WERI-Rb-1 (cell line): ENCODE results near the gene HPCAL4.

Source experiments
- DNase-seq: peaks from one replicate; pipeline ENCODE4 v3.0.0-alpha.2; 2020
- H3K27ac ChIP-seq: fragments of 250-450 bp; sonication (Bioruptor Pico); 2 replicates; pipeline ENCODE4 v1.5.1; 2020; ENCODE audit warnings: mild to moderate bottlenecking, moderate library complexity
- H3K27me3 ChIP-seq: fragments of 250-450 bp; sonication (Bioruptor Pico); 2 replicates; pipeline ENCODE4 v1.5.1; 2021; ENCODE audit warnings: mild to moderate bottlenecking, low read depth, moderate library complexity; ENCODE audit not compliant: insufficient read depth, severe bottlenecking
- H3K36me3 ChIP-seq: fragments of 250-450 bp; sonication (Bioruptor Pico); 2 replicates; pipeline ENCODE4 v1.5.1; 2020; ENCODE audit warnings: mild to moderate bottlenecking, moderate library complexity
- H3K4me3 ChIP-seq: 2 replicates; pipeline ENCODE4 v1.5.1; 2011; ENCODE audit warnings: low read depth, mild to moderate bottlenecking, control low read depth, low read length
- H3K9me3 ChIP-seq: fragments of 250-450 bp; sonication (Bioruptor Pico); 2 replicates; pipeline ENCODE4 v1.5.1; 2021; ENCODE audit warnings: mild to moderate bottlenecking, moderate library complexity; ENCODE audit not compliant: severe bottlenecking
- TF ChIP-seq, protein P1 (sequence below): IDR thresholded peaks from 2 replicates; pipeline ENCODE4 v1.5.1; 2011; ENCODE audit warnings: low read depth, mild to moderate bottlenecking, control low read depth, inconsistent platforms, low read length

Gene HPCAL4

DNA sequence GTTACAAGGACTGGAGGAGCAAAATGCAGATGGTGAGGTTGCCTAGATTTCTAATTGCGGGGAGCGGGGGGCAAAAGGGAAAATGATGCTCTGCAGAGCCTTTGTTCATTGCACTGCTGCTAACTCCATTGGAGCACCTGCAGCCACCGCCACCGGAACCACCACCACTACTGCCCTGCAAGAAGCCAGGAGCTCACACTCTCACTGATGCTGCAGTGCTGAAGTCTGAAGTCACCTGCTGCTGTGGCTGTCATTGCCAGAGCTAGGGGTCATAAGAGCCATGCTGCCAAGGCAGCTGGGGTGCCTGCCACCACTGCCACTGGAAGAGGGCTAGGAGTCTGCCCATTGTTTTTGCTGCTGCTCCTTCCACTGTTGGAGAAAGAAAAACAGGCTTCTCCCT lies 7.3 kb upstream of the HPCAL4 start:
- Histone ChIP-seq H3K9me3 (no peaks in the 10 kb centered on the region), H3K36me3 (no peaks in the 10 kb centered on the region), H3K27ac (no peak overlapping the region), H3K27me3 (no peaks in the 10 kb centered on the region), H3K4me3 (no peak overlapping the region)
- TF ChIP-seq, protein P1, sequence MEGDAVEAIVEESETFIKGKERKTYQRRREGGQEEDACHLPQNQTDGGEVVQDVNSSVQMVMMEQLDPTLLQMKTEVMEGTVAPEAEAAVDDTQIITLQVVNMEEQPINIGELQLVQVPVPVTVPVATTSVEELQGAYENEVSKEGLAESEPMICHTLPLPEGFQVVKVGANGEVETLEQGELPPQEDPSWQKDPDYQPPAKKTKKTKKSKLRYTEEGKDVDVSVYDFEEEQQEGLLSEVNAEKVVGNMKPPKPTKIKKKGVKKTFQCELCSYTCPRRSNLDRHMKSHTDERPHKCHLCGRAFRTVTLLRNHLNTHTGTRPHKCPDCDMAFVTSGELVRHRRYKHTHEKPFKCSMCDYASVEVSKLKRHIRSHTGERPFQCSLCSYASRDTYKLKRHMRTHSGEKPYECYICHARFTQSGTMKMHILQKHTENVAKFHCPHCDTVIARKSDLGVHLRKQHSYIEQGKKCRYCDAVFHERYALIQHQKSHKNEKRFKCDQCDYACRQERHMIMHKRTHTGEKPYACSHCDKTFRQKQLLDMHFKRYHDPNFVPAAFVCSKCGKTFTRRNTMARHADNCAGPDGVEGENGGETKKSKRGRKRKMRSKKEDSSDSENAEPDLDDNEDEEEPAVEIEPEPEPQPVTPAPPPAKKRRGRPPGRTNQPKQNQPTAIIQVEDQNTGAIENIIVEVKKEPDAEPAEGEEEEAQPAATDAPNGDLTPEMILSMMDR = no peak
- no peak for DNase-seq

DNA sequence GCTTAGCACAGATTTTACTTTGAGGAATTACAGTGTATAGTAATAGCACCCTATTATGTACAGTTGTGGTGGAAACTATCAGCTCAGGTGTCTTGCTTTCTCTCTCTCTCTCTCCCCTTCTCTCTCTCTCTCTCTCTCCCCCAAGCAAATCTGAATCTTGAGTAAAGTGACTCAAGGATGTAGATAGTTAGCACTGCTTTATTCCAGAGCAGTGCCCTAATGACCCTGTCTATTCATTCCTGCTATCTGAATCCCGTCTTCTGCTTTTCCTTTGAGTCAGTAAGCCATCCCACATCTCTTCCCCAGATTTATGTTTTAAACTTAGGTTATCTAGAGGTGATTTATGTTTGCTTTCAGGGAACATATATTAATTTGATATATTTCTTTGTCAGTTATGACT lies 5.2 kb upstream of the HPCAL4 start:
- Histone ChIP-seq H3K27me3 (peaks cover 9% of the 10 kb centered on the region), H3K4me3 (no peak overlapping the region), H3K36me3 (no peaks in the 10 kb centered on the region), H3K9me3 (no peaks in the 10 kb centered on the region), H3K27ac (no peak overlapping the region)
- TF ChIP-seq, protein P1 = no peak
- no peak for DNase-seq

DNA sequence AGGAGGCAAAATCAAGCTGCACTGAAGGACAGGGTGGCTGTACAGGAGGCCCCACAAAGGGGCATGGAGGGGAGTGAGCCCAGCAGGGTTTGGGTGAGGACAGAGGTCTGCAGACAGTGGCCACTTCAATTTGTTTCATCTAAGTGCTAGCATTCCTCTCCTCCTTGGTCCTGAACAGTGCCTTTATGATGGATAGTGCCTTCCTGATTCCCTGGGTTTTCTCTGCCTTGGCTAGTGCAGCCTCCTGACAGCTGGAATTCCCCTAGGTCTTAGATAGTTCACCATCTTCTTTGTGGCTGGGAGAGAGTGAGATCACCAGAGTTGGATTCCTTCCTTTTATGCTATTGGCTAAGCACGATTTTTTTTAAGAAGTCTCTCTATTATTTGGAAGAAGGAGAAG lies 3.8 kb upstream of the HPCAL4 start:
- Histone ChIP-seq H3K27ac (no peak overlapping the region), H3K4me3 (no peak overlapping the region), H3K36me3 (no peaks in the 10 kb centered on the region), H3K27me3 (peaks cover 14% of the 10 kb centered on the region), H3K9me3 (no peaks in the 10 kb centered on the region)
- TF ChIP-seq, protein P1 = no peak
- DNase-seq = no peak

DNA sequence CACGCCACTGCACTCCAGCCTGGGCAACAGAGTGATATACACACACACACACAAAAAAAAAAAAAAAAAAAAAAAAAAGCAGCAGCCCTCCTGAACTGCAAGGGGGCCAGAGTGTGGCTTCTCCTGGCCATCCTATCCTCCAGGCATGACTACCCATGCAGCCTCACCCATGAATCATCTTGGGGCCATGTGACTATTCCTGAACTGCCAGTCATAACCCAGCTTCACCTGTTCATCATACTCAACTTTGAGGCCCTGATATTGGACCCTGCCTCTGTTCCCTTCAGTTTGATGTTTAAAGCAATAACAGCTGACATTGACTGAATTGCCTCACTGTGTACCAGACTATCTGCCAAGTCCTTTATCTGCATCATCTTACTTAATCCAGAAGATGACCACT lies 2.8 kb upstream of the HPCAL4 start:
- DNase-seq = no peak
- peaks cover 15% of the 10 kb centered on the region for H3K27me3 ChIP-seq

DNA sequence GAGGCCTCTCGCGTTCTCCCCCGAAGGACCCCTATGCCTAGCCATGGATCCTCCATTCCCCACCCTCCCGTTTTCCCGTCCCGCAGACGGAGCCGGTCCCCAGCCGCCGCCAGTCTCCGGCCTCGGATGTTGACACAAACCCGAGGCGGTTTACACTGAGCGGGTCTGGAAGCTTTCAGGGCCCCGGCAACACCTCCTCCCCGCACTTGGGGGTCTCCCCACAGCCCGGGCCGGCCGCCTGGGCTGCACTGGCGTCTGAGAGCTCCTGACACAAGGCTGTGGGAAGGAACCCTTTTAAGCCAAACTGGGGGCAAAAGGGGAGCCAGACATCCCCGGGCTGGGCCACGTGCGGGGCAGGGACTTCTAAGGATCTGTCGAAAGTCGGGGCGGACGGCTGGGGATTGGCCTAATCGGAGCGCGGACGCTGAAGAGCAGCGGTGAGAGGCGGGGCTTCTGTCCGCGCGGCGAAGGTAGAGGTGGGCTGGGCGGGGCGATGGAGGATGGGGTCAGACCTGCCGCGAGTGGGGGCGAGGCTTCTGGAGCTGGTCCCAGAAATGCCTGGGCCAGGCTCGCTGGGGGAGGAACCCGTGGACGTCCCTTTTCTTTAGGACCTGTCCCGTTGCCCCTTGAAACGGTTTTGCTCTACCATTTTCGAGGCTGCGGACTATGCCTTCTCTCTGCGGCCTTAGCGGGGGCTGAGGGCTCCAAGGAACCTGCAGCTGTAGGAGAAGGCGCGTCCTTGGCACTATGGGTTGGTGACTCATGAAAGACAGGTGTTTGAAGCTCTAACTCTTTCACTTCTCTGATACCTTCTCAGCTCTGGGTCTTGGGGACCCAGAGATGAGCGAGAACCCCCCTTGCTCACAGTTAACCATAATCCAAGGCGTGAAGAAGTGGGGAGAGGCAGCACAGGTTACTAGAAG lies 1.2 kb upstream of the HPCAL4 start:
- Histone ChIP-seq H3K36me3 (no peaks in the 10 kb centered on the region), H3K4me3 (peak overlapping the region; percentile 48), H3K27me3 (peaks cover 15% of the 10 kb centered on the region), H3K27ac (no peak overlapping the region), H3K9me3 (no peaks in the 10 kb centered on the region)
- no peak for DNase-seq
- TF ChIP-seq, protein P1 = no peak

More for the DNA sequence above, 2.8 kb upstream of the HPCAL4 start:
- no peaks in the 10 kb centered on the region for H3K9me3 ChIP-seq
- no peak overlapping the region for H3K4me3 ChIP-seq
- TF ChIP-seq, protein P1 = no peak
- H3K27ac ChIP-seq = no peak overlapping the region
- H3K36me3 ChIP-seq = no peaks in the 10 kb centered on the region
